Neutrophil (primary cell): ENCODE measurements around the gene CACNA2D4.

ENCODE experiments used
- H3K27ac ChIP-seq: fragments of 200-600 bp; sonication (generic); 2 replicates; pipeline ENCODE4 v1.5.1; 2016; ENCODE audit warnings: mild to moderate bottlenecking, moderate library complexity
- H3K27me3 ChIP-seq: fragments of 200-600 bp; sonication (generic); 2 replicates; pipeline ENCODE4 v1.6.0; 2016; ENCODE audit warnings: mild to moderate bottlenecking
- H3K36me3 ChIP-seq: fragments of 200-600 bp; sonication (generic); 2 replicates; pipeline ENCODE4 v1.5.1; 2017
- H3K4me1 ChIP-seq, 2 experiments: fragments of 200-600 bp in 1 of 2; sonication (generic) in 1 of 2; 1 replicate in 1 of 2; 2 replicates in 1 of 2; pipeline versions ENCODE4 v1.5.1 to v1.6.1; 2013 to 2016; ENCODE audit warnings: low read depth in 1 of 2, low read length in 1 of 2, mild to moderate bottlenecking in 1 of 2, moderate library complexity in 1 of 2; ENCODE audit not compliant: control insufficient read depth in 1 of 2, insufficient read depth in 1 of 2
- H3K4me3 ChIP-seq, 2 experiments: fragments of 200-600 bp in 1 of 2; sonication (generic) in 1 of 2; 1 replicate in 1 of 2; 2 replicates in 1 of 2; pipeline ENCODE4 v1.5.1; 2013 to 2016; ENCODE audit warnings: low read depth in 1 of 2, low read length in 1 of 2, mild to moderate bottlenecking in 1 of 2, moderate library complexity in 1 of 2
- H3K9me3 ChIP-seq: fragments of 200-600 bp; sonication (generic); 2 replicates; pipeline ENCODE4 v1.5.1; 2016
- TF ChIP-seq, protein P1 (sequence below): fragments of 200-600 bp; sonication (generic); IDR thresholded peaks from 2 replicates; pipeline ENCODE4 v1.5.1; 2016; ENCODE audit warnings: antibody characterized with exemption

CACNA2D4 gene

DNA sequence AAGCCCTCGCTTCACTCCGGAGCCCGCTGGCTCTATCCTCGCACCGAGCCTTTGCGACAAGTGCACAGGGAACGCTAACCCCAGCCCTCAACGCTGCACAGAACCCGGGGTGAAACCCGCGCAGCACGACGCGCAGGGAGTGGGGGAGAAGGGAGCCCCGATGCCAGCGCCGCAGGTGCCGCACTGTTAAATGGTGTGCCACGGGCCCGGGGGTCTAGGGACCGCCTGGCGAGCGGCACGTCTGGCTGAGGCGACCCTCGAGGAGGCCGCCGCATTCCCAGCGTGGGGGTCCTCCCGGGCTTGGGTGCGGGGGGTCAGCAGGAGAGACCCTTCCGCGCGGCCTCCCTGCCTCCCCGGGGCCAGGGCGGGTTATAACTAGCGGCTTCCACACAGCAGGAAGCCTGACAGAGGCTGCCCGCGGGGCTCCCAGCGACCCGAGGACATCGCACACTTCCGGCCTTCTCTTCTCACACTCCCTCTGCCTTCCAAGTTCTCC, 121.9 kb downstream of the CACNA2D4 start:
- H3K4me3 ChIP-seq: peak overlapping the region; percentile 87 to 97
- peaks cover 22 to 37% of the 10 kb centered on the region in 2 experiments for H3K4me1 ChIP-seq
- H3K27me3 ChIP-seq: no peaks in the 10 kb centered on the region
- TF ChIP-seq, protein P1, sequence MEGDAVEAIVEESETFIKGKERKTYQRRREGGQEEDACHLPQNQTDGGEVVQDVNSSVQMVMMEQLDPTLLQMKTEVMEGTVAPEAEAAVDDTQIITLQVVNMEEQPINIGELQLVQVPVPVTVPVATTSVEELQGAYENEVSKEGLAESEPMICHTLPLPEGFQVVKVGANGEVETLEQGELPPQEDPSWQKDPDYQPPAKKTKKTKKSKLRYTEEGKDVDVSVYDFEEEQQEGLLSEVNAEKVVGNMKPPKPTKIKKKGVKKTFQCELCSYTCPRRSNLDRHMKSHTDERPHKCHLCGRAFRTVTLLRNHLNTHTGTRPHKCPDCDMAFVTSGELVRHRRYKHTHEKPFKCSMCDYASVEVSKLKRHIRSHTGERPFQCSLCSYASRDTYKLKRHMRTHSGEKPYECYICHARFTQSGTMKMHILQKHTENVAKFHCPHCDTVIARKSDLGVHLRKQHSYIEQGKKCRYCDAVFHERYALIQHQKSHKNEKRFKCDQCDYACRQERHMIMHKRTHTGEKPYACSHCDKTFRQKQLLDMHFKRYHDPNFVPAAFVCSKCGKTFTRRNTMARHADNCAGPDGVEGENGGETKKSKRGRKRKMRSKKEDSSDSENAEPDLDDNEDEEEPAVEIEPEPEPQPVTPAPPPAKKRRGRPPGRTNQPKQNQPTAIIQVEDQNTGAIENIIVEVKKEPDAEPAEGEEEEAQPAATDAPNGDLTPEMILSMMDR: no peak
- H3K9me3 ChIP-seq: no peaks in the 10 kb centered on the region
- H3K36me3 ChIP-seq: no peaks in the 10 kb centered on the region
- peak overlapping the region; percentile 93 for H3K27ac ChIP-seq

DNA sequence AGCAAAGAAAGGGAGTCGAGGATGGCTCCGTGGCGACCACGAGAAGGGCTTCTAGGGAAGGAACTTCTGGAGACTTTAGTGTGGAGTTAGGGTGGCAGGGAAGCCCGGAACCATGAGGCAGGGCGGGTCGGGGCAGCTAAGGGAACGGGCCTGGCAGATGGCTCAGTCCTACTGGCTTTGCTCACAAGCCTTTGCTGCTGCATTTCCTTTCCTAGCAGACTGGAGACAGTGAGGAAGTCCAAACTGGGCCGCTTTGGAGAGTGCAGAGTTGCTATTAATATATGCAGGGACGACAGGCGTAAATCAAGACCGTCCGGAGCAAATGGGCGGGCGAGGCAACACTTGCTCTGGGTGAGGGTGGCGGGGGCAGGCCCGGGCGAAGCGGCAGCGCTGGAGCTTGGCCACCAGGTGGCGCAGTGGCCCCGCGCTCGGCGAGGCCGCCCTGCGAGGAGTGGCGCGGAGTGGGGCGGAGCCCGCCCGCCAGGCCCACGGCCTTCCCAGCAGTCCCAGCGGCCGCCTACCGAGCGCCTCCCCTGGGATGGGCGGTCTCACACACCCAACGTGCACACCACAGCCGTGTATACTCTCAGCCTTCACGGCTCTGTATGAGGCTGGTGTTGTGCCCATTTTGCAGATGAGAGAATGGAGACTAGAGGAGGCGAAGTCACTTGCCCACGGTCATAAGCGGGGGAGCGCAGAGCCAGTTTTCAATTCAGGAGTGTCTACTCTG, 122.5 kb downstream of the CACNA2D4 start:
- no peaks in the 10 kb centered on the region for H3K36me3 ChIP-seq
- peak overlapping the region; percentile 93 for H3K27ac ChIP-seq

DNA sequence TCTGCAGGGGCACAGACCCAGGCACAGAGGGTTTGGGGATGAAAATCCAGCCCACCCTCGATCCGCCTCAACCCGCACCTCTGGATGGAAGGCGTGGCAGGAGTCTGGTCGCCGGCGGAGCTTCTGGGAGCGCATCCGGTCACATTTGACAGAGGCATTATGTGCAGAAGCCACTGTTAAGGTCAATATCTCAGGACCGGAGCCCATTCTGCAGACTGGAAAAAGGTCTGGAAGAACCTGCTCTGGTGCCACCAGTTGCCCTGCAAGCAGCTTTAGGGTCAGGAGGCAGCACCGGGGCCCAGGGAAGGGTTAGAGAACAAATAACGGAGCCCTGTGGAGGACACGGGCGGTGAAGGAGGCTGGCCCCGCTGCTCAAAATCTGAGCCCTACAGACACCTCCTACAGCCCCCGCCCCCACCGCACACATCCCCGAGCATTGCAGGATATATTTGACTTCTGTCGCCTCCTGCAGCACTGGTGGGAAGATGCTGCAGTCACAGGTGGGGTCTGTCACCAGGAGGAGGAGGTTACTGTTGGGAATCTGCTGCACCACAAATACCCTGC, 123.1 kb downstream of the CACNA2D4 start:
- Histone ChIP-seq H3K4me3 (no peak overlapping the region), H3K36me3 (no peaks in the 10 kb centered on the region), H3K27me3 (no peaks in the 10 kb centered on the region), H3K27ac (no peak overlapping the region), H3K4me1 (peaks cover 34 to 45% of the 10 kb centered on the region in 2 experiments), H3K9me3 (no peaks in the 10 kb centered on the region)
- TF ChIP-seq, protein P1: no peak

More for the DNA sequence above, 122.5 kb downstream of the CACNA2D4 start:
- peak overlapping the region; percentile 87 to 97 for H3K4me3 ChIP-seq
- no peaks in the 10 kb centered on the region for H3K9me3 ChIP-seq
- H3K4me1 ChIP-seq: peaks cover 28 to 40% of the 10 kb centered on the region in 2 experiments
- TF ChIP-seq, protein P1: peak; percentile 99
- no peaks in the 10 kb centered on the region for H3K27me3 ChIP-seq

DNA sequence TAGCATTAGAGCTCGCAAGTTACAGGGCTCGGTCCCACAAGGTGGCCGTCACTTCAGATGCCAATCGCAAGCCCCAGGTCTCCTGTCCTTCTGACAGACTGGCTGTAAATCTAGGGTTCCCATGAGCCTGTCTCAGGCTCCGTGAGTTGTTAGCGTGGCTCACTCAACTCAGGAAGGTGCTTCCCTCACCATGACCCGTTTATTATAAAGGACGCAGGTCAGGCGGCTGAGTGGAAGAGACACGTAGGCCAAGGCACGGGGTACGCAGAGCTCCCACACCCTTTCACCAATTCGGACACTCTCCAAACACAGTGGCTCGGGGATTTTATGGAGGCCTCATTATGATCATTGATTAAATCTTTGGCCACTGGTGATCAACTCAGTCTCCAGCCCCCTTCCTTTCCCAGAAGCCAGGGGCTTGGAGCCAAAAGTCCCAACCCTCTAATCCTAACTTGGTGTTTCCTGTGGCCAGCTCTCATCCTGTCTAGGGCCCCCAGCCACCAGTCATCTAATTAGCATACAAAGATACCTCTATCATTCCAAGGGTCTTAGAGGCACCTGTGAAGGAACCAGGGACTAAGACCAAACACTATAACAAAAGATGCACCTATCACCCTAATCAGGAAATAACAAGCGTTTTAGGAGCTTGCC, 123.9 kb downstream of the CACNA2D4 start:
- H3K4me3 ChIP-seq: no peak overlapping the region
- no peak overlapping the region for H3K27ac ChIP-seq
- no peaks in the 10 kb centered on the region for H3K36me3 ChIP-seq
- H3K9me3 ChIP-seq: no peaks in the 10 kb centered on the region
- TF ChIP-seq, protein P1: no peak
- peaks cover 35 to 45% of the 10 kb centered on the region in 2 experiments for H3K4me1 ChIP-seq
- H3K27me3 ChIP-seq: no peaks in the 10 kb centered on the region

DNA sequence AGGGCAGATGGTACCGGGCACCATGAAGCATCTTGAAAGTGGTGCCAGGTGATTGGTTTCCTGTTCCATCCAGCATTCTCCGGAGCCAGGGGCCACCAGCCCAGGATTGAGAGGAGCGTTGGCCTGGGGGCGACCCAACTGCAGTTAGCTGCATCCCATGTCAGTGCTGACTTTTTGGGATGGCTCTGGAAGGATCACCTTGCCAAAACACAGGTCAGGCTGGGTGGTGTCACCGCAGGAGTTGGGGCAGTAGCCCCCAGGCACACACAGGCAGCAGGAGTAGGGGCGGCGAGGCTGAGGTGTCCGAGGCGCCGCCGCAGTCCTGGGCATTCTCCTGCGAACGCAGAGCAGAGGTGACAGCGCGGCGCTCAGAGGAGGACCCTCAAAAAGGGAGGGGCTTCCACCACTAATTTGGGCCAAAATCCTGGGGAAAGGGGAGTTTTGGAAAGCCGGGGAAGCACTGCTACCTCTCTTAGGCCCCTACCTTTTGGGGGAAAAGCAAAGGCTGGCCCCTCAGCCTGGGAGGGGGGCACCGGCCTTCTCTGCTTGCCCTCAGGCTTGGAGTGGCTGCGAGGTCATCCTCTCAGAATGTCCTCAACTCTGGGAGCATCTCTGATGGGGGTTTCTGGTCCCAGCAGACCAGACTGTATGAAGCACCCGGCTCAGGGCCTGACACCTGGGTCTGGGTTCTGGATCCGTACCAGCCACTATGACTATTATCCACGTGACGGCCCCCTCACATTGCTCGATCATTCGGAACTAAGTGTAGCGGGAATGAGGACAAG, 124.8 kb downstream of the CACNA2D4 start:
- no peak overlapping the region for H3K4me3 ChIP-seq
- H3K27ac ChIP-seq: no peak overlapping the region
- H3K27me3 ChIP-seq: no peaks in the 10 kb centered on the region
- H3K9me3 ChIP-seq: no peaks in the 10 kb centered on the region
- TF ChIP-seq, protein P1: no peak
- peaks cover 39 to 50% of the 10 kb centered on the region in 2 experiments for H3K4me1 ChIP-seq
- H3K36me3 ChIP-seq: no peaks in the 10 kb centered on the region
